IPS DF 19.7 (cell line): ENCODE measurements around the gene ING5.

Experiments used
- DNase-seq: peaks from one replicate; pipeline ENCODE4 v3.0.0-alpha.2; 2013; ENCODE audit warnings: low read depth, low spot score

The ING5 gene

GRCh38 chr2:241672243-241673188 is 29.3 kb upstream of the ING5 start:
- DNase-seq = no peak

GRCh38 chr2:241673189-241673663 is 28.6 kb upstream of the ING5 start:
- DNase-seq = no peak

- DNase-seq = no peak
These were observed 27.8 kb upstream of the ING5 start for GRCh38 chr2:241673797-241674725.

- no peak for DNase-seq
These were observed 26.0 kb upstream of the ING5 start for GRCh38 chr2:241675885-241676284.

GRCh38 chr2:241676665-241677064 is 25.2 kb upstream of the ING5 start:
- DNase-seq = no peak

GRCh38 chr2:241677392-241677791 is 24.4 kb upstream of the ING5 start:
- no peak for DNase-seq

- no peak for DNase-seq
These were observed 23.5 kb upstream of the ING5 start for GRCh38 chr2:241678307-241678706.

- no peak for DNase-seq
These were observed 22.9 kb upstream of the ING5 start for GRCh38 chr2:241678784-241679540.

- DNase-seq = no peak
These were observed 21.8 kb upstream of the ING5 start for GRCh38 chr2:241680044-241680443.

- DNase-seq = no peak
These were observed 20.8 kb upstream of the ING5 start for GRCh38 chr2:241680827-241681599.

- DNase-seq = no peak
These were observed 15.6 kb upstream of the ING5 start for GRCh38 chr2:241686324-241686649.

- DNase-seq = peak; percentile 63
These were observed 15.0 kb upstream of the ING5 start, which contains the start of gene DTYMK for GRCh38 chr2:241686650-241687425. Gene DTYMK (minus strand): TSS chr2:241686815. CDS start chr2:241686783, 32 bp downstream.

GRCh38 chr2:241689306-241689705 is 12.5 kb upstream of the ING5 start:
- DNase-seq = no peak

GRCh38 chr2:241690202-241690717 is 11.6 kb upstream of the ING5 start:
- no peak for DNase-seq

GRCh38 chr2:241692448-241692847 is 9.4 kb upstream of the ING5 start:
- DNase-seq = no peak

GRCh38 chr2:241695651-241696050 is 6.2 kb upstream of the ING5 start:
- no peak for DNase-seq

- peak; percentile 64 for DNase-seq
These were observed 765 bp upstream of the ING5 start for GRCh38 chr2:241701149-241701398.

- peak; percentile 45 for DNase-seq
These were observed 554 bp downstream of the ING5 start for GRCh38 chr2:241702155-241703031.

- no peak for DNase-seq
These were observed 1.3 kb downstream of the ING5 start for GRCh38 chr2:241703032-241703604.
